Ishikawa (cell line): ENCODE data around the gene ANKRD44.

Experiments
- CEBPB ChIP-seq: IDR thresholded peaks from 2 replicates; pipeline ENCODE4 v1.6.1; 2012
- EP300 ChIP-seq: IDR thresholded peaks from 2 replicates; pipeline ENCODE4 v1.6.1; 2012; ENCODE audit warnings: borderline replicate concordance
- FOXM1 ChIP-seq: IDR thresholded peaks from 2 replicates; pipeline ENCODE4 v1.6.1; 2012; ENCODE audit warnings: low read depth, borderline replicate concordance
- TAF1 ChIP-seq: IDR thresholded peaks from 2 replicates; pipeline ENCODE4 v1.6.1; 2012; ENCODE audit warnings: low read depth, mild to moderate bottlenecking
- YY1 ChIP-seq: IDR thresholded peaks from 2 replicates; pipeline ENCODE4 v1.6.1; 2012; ENCODE audit warnings: low read depth
- ZBTB7A ChIP-seq: IDR thresholded peaks from 2 replicates; pipeline ENCODE4 v1.6.1; 2012; ENCODE audit warnings: low read depth
- TF ChIP-seq, protein P1 (sequence below): IDR thresholded peaks from 2 replicates; pipeline ENCODE4 v1.6.1; 2012; ENCODE audit warnings: low read depth, mild to moderate bottlenecking
- TF ChIP-seq, protein P2 (sequence below): IDR thresholded peaks from 2 replicates; pipeline ENCODE4 v1.6.1; 2012
- TF ChIP-seq, protein P3 (sequence below): IDR thresholded peaks from 2 replicates; pipeline ENCODE4 v1.6.1; 2012

DNA sequence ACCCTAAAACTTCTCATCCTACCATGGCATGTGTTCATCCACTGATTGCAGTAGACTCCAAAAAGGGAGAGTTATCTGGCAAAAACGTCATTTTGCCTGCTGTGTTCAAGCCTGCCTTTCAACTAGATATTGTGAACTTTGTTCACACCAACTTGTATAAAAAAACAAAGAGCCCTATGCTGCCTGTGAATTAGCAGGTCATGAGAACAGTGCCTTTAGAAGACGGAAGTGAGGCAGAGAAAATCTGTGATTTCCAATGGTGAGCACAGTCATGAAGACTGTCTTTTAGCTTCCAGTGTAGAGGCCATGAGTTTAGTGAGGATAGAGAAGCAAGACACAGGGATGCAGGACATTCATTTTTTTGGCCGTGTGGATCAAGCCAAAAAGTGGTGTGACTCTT, 280.5 kb downstream of the ANKRD44 start:
- TF ChIP-seq TAF1 (no peak), FOXM1 (no peak), CEBPB (no peak), YY1 (no peak), EP300 (no peak), ZBTB7A (no peak)
- TF ChIP-seq, protein P1, sequence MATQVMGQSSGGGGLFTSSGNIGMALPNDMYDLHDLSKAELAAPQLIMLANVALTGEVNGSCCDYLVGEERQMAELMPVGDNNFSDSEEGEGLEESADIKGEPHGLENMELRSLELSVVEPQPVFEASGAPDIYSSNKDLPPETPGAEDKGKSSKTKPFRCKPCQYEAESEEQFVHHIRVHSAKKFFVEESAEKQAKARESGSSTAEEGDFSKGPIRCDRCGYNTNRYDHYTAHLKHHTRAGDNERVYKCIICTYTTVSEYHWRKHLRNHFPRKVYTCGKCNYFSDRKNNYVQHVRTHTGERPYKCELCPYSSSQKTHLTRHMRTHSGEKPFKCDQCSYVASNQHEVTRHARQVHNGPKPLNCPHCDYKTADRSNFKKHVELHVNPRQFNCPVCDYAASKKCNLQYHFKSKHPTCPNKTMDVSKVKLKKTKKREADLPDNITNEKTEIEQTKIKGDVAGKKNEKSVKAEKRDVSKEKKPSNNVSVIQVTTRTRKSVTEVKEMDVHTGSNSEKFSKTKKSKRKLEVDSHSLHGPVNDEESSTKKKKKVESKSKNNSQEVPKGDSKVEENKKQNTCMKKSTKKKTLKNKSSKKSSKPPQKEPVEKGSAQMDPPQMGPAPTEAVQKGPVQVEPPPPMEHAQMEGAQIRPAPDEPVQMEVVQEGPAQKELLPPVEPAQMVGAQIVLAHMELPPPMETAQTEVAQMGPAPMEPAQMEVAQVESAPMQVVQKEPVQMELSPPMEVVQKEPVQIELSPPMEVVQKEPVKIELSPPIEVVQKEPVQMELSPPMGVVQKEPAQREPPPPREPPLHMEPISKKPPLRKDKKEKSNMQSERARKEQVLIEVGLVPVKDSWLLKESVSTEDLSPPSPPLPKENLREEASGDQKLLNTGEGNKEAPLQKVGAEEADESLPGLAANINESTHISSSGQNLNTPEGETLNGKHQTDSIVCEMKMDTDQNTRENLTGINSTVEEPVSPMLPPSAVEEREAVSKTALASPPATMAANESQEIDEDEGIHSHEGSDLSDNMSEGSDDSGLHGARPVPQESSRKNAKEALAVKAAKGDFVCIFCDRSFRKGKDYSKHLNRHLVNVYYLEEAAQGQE: no peak
- TF ChIP-seq, protein P2, sequence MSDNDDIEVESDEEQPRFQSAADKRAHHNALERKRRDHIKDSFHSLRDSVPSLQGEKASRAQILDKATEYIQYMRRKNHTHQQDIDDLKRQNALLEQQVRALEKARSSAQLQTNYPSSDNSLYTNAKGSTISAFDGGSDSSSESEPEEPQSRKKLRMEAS: no peak
- TF ChIP-seq, protein P3, sequence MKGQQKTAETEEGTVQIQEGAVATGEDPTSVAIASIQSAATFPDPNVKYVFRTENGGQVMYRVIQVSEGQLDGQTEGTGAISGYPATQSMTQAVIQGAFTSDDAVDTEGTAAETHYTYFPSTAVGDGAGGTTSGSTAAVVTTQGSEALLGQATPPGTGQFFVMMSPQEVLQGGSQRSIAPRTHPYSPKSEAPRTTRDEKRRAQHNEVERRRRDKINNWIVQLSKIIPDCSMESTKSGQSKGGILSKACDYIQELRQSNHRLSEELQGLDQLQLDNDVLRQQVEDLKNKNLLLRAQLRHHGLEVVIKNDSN: no peak
